GM12874 (cell line): Measurements from ENCODE around the gene NPAS3.

Experiments
- TF ChIP-seq, protein P1 (sequence below): IDR thresholded peaks from 2 replicates; pipeline ENCODE4 v1.5.1; 2011; ENCODE audit warnings: low read depth, mild to moderate bottlenecking, control low read depth, low read length, moderate library complexity; ENCODE audit not compliant: insufficient read depth

NPAS3 gene

DNA sequence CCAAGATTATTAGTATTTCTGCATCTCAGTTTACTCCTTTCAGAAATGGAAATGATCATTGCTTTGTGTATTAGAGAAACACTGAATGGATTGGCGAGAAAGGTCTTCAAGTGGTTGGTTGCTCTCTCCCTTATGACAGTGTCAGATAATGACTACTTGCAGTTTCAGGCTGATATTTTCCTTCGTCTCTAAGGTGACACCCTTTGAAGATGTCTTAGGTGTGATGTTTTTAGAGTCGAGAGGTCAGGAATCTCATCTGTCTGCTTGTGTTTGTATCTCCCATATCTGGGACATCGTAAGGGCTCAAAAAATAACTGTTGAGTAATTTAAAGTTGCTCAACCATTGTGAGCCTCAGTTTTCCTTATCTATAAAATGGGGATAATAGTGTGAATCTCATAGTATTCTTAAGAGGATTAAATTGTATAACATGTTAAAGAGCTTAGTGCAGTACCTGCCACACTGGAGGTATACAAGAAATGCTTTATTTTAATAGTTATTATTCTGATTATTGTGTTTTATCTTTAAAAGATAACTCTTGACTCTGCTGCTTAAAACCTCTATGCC lies 40.1 kb downstream of the NPAS3 start:
- TF ChIP-seq, protein P1, sequence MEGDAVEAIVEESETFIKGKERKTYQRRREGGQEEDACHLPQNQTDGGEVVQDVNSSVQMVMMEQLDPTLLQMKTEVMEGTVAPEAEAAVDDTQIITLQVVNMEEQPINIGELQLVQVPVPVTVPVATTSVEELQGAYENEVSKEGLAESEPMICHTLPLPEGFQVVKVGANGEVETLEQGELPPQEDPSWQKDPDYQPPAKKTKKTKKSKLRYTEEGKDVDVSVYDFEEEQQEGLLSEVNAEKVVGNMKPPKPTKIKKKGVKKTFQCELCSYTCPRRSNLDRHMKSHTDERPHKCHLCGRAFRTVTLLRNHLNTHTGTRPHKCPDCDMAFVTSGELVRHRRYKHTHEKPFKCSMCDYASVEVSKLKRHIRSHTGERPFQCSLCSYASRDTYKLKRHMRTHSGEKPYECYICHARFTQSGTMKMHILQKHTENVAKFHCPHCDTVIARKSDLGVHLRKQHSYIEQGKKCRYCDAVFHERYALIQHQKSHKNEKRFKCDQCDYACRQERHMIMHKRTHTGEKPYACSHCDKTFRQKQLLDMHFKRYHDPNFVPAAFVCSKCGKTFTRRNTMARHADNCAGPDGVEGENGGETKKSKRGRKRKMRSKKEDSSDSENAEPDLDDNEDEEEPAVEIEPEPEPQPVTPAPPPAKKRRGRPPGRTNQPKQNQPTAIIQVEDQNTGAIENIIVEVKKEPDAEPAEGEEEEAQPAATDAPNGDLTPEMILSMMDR = no peak

DNA sequence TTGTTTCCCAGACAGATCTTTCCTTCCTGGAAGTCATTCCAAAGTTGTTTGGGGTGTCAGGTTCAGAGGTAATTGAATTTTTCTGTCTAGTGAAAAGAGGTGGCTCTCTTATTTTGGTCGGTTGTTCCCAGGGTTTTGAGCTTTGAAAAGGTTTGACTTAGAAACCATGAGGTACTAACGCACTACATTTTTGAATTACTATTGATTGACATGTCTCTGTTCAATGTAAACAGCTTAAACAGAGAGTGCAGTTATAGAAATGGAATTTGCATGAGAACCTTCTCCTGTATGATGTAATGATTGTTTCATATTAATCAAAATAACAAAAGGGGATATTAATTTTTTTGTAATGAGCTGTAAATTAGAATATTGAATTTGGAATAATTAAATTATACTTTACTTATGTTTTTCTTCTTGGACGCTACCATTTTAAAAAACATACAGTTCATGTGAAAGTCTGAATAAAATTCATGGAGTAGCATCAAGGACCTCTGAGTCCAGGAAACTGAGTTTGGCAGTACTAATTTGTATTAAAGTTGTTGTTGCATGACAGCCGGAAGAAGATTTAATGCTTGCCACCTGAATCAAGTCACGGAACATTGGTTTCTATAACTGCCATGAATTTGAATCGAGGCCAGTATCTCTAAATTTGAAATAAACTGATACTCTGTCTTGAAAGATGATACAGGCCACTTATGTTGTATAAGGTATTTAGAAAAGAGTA lies 41.7 kb downstream of the NPAS3 start:
- TF ChIP-seq, protein P1 = no peak

DNA sequence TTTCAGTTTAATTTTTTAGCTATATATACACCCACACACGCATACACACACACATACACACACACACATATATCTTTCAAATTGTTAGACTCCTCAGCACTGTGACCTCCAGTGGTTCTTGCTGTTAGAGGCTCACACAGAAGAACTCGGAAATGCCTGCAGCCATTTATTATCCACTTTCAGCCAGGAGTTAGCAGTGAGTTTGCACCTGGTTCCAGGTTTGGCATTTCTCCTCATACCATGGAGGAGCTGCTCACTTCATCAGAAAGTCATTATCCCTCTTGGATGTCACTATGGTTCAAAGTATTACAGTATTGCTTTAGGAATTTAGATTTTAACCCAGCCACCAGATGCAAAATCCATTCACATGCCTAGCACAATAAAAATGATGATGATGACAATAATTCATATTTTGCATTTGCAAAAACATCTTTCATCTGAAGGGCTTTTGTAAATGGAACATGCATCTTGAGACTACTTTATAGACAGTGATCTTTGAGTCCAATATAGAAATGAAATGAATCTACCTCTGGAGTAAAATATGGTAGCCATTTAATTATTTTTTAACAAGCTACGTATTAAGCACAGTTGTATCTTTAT lies 42.3 kb downstream of the NPAS3 start:
- TF ChIP-seq, protein P1 = no peak

DNA sequence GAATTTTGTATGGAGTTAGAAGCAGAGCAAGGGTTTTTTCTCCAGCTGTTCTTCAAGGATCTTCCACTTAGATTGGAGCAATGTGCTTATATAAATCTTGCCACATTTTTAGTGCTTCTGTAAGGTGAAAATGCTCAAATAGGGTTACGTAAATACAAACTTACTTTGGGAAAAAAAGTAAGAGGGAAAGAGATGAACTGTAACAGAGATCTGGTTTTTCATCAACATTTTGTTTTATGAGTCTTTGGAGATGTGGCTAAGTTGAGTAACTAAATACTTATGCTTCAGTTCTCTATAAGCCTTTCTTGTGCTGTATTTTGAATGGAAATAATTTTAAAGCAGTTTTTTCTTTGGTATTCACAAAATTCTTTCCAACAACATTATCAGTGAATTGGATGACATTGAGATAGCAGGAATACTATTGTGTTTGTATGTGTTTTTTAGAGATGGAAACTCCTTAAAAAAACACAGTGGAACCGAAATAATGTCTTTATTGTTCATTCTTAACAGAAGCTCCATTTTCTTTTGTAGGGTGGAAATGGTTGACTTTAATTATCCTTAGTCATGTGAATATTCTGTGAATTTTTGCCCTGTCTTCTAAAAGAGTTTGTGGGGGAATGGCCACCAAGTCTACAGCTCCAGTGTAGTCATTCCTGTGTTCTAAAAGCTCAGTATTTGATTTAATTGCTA lies 45.7 kb downstream of the NPAS3 start:
- TF ChIP-seq, protein P1 = no peak

DNA sequence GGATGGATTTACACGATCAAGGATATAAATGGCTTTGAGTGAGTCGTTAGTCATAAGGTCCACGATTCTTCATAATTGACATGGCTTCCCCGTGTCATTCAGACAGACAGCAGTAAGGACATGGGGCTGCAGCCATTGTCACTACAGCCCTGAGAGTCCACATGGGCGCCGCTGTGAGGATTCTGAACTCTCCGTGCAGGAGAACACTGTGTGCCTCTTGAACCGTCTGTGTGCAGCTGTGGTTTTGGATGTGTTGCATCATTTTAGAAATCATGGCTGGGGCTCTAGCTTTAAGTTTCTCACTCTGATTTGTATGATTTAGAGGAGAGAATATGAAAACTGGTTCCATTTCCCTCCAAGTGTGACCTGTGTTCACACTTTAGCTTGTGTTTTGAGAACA lies 47.2 kb downstream of the NPAS3 start:
- TF ChIP-seq, protein P1 = no peak

DNA sequence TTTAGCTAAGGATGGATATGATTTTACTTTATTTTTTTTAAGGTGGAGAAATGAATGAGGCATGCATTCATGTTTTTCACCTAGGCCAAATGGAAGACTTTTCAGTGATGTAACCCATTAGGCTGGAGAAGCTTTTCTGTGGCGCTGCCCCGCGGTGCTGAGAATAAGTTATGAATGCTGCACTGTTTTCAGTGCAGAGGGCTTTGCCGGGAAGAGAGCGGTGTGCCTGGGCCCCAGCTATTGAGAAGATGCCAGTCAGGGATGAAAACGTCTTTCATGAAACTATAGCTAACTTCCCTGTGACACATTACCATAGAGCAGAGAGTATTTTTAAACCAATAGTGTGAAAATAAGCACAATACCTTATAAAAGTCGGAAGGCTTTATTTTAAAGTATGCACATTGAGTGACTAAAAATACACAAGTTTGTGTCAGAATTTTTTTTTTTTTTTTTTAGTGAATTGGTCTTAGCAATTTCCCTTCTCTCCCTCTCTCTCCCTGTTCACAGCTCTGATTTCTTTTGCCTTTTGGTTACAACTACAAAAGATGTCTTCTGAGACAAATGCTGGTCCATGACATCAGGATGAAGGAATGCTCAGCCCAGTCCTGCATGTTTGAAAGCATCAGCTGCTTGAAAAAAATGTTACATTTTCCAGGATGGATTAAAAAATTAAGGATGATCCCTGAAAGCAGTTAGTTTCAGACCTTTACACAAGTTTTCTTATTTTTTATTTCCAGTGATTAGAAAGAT lies 48.3 kb downstream of the NPAS3 start:
- TF ChIP-seq, protein P1 = no peak

DNA sequence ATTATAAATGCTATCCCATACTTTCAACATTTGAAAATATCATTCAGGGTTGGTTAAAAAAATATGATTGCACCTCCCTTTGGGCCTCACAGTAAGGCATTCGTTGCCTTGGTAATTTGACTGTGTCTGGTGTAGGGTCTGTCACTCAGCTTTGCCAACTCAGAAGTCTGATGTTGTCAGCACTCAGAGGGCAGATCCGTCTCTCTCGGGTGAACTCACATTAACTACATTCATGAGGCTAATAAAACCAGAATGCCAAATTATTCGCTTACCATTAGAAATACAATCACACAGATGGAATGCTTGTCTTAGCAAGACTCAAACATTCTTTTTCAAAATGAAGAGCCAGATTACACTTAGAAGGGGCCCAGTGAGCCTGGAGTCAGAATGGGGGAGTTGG lies 53.0 kb downstream of the NPAS3 start:
- TF ChIP-seq, protein P1 = no peak
